Measurements from ENCODE around the gene UBA3. TPM values are rescaled to one million over a fixed set of nuclear protein-coding genes. Genes with fewer than 3 reads are reported as not detected.

UBA3 gene
- total and polyA plus RNA-seq, 2 of the 13 experiments (the other 11 are each of a cell fraction or from before 2014, with no cell fraction given): 40.7 to 49.0 TPM

GRCh38 chr3:69013253-69014021 lies 66.7 kb downstream of the UBA3 start, which contains the start of gene EOGT (continued):
- TF ChIP-seq ZSCAN9 (CRISPR knock-in tag; IDR thresholded peaks at IDR 0.05; ENCODE audit: borderline replicate concordance) (no peak), BCL6 (CRISPR knock-in tag; IDR thresholded peaks at IDR 0.05) (no peak), RERE (CRISPR knock-in tag; IDR thresholded peaks at IDR 0.05; ENCODE audit: low read depth) (peak; percentile 25; the same call in 1 of the 2 replicates), TIGD3 (CRISPR knock-in tag; IDR thresholded peaks at IDR 0.05; ENCODE audit: borderline replicate concordance) (no peak), ZNF333 (CRISPR knock-in tag; IDR thresholded peaks at IDR 0.05; ENCODE audit: borderline replicate concordance) (peak; percentile 85; the same call in 1 of the 2 replicates), KMT2B (CRISPR knock-in tag; IDR thresholded peaks at IDR 0.05) (peak; percentile 85), DNMT1 (CRISPR knock-in tag; IDR thresholded peaks at IDR 0.05) (no peak), ZNF430 (CRISPR knock-in tag; IDR thresholded peaks at IDR 0.05) (no peak; the same call in 1 of the 2 replicates), ARNT (IDR thresholded peaks at IDR 0.05) (no peak), FOXA1 (IDR thresholded peaks at IDR 0.05) (no peak), FOXA1 (CRISPR knock-in tag; IDR thresholded peaks at IDR 0.05) (no peak; the same call in 1 of the 2 replicates), GPBP1L1 (CRISPR knock-in tag; IDR thresholded peaks at IDR 0.05) (no peak), ZNF431 (CRISPR knock-in tag; IDR thresholded peaks at IDR 0.05; ENCODE audit: borderline replicate concordance, low read depth) (peak; percentile 76; the same call in 1 of the 2 replicates), SRSF4 (IDR thresholded peaks at IDR 0.05; ENCODE audit: low read depth, low read length, poor library complexity, severe bottlenecking) (no peak), THYN1 (CRISPR knock-in tag; IDR thresholded peaks at IDR 0.05; ENCODE audit: borderline replicate concordance, low read depth) (no peak), ZNF44 (CRISPR knock-in tag; IDR thresholded peaks at IDR 0.05) (no peak), KDM5B (CRISPR knock-in tag; IDR thresholded peaks at IDR 0.05; ENCODE audit: borderline replicate concordance) (peak; percentile 99), SALL2 (CRISPR knock-in tag; IDR thresholded peaks at IDR 0.05) (peak; percentile 97), ZNF547 (CRISPR knock-in tag; IDR thresholded peaks at IDR 0.05) (peak; percentile 89), HNRNPUL1 (IDR thresholded peaks at IDR 0.05; ENCODE audit: low read depth, low read length) (no peak), ZNF446 (CRISPR knock-in tag; IDR thresholded peaks at IDR 0.05) (peak; percentile 74; the same call in 1 of the 2 replicates), NCOR1 (IDR thresholded peaks at IDR 0.05; ENCODE audit: borderline replicate concordance, low read length) (no peak), ZNF230 (CRISPR knock-in tag; IDR thresholded peaks at IDR 0.05) (peak; percentile 81; the same call in 1 of the 2 replicates)
